HFFc6 (cell line): ENCODE results near the gene CCDC57. TPM values are rescaled to one million over a fixed set of nuclear protein-coding genes. Genes with fewer than 3 reads are reported as not detected.

Experiments
- DNase-seq: peaks from one replicate; pipeline ENCODE4 v3.0.0-alpha.2; 2018
- H3K27ac Mint-ChIP-seq: 2 replicates; pipeline ENCODE4 v1.8.0; 2020; ENCODE audit warnings: mild to moderate bottlenecking, mixed read lengths
- H3K27me3 Mint-ChIP-seq: 2 replicates; pipeline ENCODE4 v1.8.0; 2021; ENCODE audit warnings: mild to moderate bottlenecking, moderate library complexity, mixed read lengths; ENCODE audit not compliant: insufficient read depth
- H3K36me3 Mint-ChIP-seq: 2 replicates; pipeline ENCODE4 v1.8.0; 2021; ENCODE audit warnings: low read depth, mixed read lengths
- H3K4me1 Mint-ChIP-seq: 2 replicates; pipeline ENCODE4 v1.8.0; 2020; ENCODE audit warnings: low read depth, mixed read lengths
- H3K4me3 Mint-ChIP-seq: 2 replicates; pipeline ENCODE4 v1.8.0; 2020; ENCODE audit warnings: mild to moderate bottlenecking, moderate library complexity, mixed read lengths
- H3K9me3 Mint-ChIP-seq: 2 replicates; pipeline ENCODE4 v1.8.0; 2020; ENCODE audit warnings: mild to moderate bottlenecking, mixed read lengths
- CTCF ChIP-seq: fragments of 200-600 bp; sonication (generic); IDR thresholded peaks from 2 replicates; pipeline ENCODE4 v1.5.0; 2021; ENCODE audit warnings: antibody characterized with exemption, mild to moderate bottlenecking
- total RNA-seq, 6 experiments: library from RNA; stranded (reverse); fragmentation: NEBNext Ultra II Directional; extraction: Animal tissue kit (Norgen Biotek cat#: 25700); gene quantifications; 2 replicates in 1 of 6; 3 replicates in 5 of 6; pipeline ENCODE4 v1.2.3, GENCODE V29; 2021

Gene CCDC57
- total RNA-seq, 6 experiments from 2014 or later, result 12.8 to 15.6 (median 13.6) TPM

GRCh38 chr17:82245134-82246039, 32.7 kb upstream of the CCDC57 start:
- H3K27ac Mint-ChIP-seq, result peak overlapping the region; percentile 85
- peaks cover 57% of the 10 kb centered on the region for H3K36me3 Mint-ChIP-seq
- H3K4me3 Mint-ChIP-seq, result peak overlapping the region; percentile 39; the same call in 1 of the 2 replicates
- H3K9me3 Mint-ChIP-seq, result peaks cover 51% of the 10 kb centered on the region
- no peak for DNase-seq
- H3K27me3 Mint-ChIP-seq, result peaks cover 91% of the 10 kb centered on the region
- no peak for TF ChIP-seq CTCF
- peaks cover 62% of the 10 kb centered on the region for H3K4me1 Mint-ChIP-seq

- H3K4me1 Mint-ChIP-seq, result peaks cover 68% of the 10 kb centered on the region
- peaks cover 57% of the 10 kb centered on the region for H3K36me3 Mint-ChIP-seq
- peak overlapping the region; percentile 39 for H3K4me3 Mint-ChIP-seq
- peak overlapping the region; percentile 75 for H3K27ac Mint-ChIP-seq
- peak; percentile 51 for DNase-seq
- peaks cover 88% of the 10 kb centered on the region for H3K27me3 Mint-ChIP-seq
- peaks cover 51% of the 10 kb centered on the region for H3K9me3 Mint-ChIP-seq
- peak; percentile 75 for TF ChIP-seq CTCF
Observed at GRCh38 chr17:82244413-82245133, 31.9 kb upstream of the CCDC57 start.

- no peak for TF ChIP-seq CTCF
- H3K4me1 Mint-ChIP-seq, result peaks cover 71% of the 10 kb centered on the region
- peak overlapping the region; percentile 75 for H3K27ac Mint-ChIP-seq
Observed at GRCh38 chr17:82243648-82244412, 31.2 kb upstream of the CCDC57 start.

GRCh38 chr17:82242977-82243647, 30.5 kb upstream of the CCDC57 start:
- Mint-ChIP-seq H3K9me3 (peaks cover 46% of the 10 kb centered on the region), H3K4me1 (peaks cover 75% of the 10 kb centered on the region), H3K4me3 (peak overlapping the region; percentile 2; the same call in 1 of the 2 replicates), H3K36me3 (peaks cover 50% of the 10 kb centered on the region), H3K27ac (peak overlapping the region; percentile 25), H3K27me3 (peaks cover 82% of the 10 kb centered on the region)
- TF ChIP-seq CTCF, result no peak
- peak; percentile 68 for DNase-seq

More at GRCh38 chr17:82243648-82244412, 31.2 kb upstream of the CCDC57 start:
- Mint-ChIP-seq H3K27me3 (peaks cover 84% of the 10 kb centered on the region), H3K4me3 (peak overlapping the region; percentile 39), H3K9me3 (peaks cover 50% of the 10 kb centered on the region), H3K36me3 (peaks cover 54% of the 10 kb centered on the region)
- DNase-seq, result no peak

GRCh38 chr17:82242698-82242976, 30.0 kb upstream of the CCDC57 start:
- no peak for TF ChIP-seq CTCF
- Mint-ChIP-seq H3K27me3 (peaks cover 77% of the 10 kb centered on the region), H3K4me1 (peaks cover 72% of the 10 kb centered on the region), H3K4me3 (peak overlapping the region; percentile 2; the same call in 1 of the 2 replicates), H3K27ac (peak overlapping the region; percentile 25), H3K36me3 (peaks cover 46% of the 10 kb centered on the region), H3K9me3 (peaks cover 41% of the 10 kb centered on the region)
- no peak for DNase-seq
